HL-60 (cell line): Measurements from ENCODE around the gene CATSPERD.

ENCODE experiments used
- CTCF ChIP-seq: IDR thresholded peaks from one replicate; pipeline ENCODE4 v1.5.1; 2011; ENCODE audit warnings: low read length, control low read depth, inconsistent platforms; ENCODE audit not compliant: insufficient read depth
- POLR2AphosphoS5 ChIP-seq: IDR thresholded peaks from 2 replicates; pipeline ENCODE4 v1.6.1; 2012; ENCODE audit warnings: low read depth
- REST ChIP-seq: IDR thresholded peaks from 2 replicates; pipeline ENCODE4 v1.6.1; 2012; ENCODE audit warnings: low read depth; ENCODE audit not compliant: insufficient replicate concordance

GRCh38 chr19:5806905-5807304 is 86.5 kb downstream of the CATSPERD start:
- no peak for TF ChIP-seq CTCF
- no peak for TF ChIP-seq REST
- TF ChIP-seq POLR2AphosphoS5 = no peak
